ENCODE data around the gene TMEM221.

DNA sequence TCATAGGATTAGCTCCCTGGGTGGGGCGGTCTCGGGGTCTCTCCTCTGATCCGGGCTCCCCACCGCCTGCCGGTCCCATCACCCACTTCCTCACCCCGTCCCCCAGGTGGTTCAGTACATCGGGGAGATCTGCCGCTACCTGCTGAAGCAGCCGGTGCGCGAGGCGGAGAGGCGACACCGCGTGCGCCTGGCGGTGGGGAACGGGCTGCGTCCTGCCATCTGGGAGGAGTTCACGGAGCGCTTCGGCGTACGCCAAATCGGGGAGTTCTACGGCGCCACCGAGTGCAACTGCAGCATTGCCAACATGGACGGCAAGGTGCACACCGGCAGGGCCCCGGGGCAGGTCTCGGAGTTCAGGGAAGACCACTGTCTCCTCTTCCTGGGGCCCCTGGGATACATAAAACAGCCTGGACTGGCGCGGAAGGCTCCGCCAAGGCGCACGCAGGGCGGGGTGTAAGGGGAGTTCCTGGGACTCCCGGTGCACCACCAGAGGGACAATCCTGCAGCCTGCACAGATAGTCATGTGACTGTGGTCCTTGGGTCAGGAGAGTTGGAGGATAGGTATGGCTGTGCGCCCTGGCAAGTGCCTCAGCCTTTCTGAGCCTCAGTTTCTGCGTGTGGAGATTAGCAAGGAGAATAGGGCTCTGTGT, 48.8 kb upstream of the TMEM221 start:
- TF ChIP-seq EZH2 (IDR thresholded peaks at IDR 0.05; ENCODE audit: insufficient read depth, poor library complexity, severe bottlenecking): no peak
- TF ChIP-seq EZH2phosphoT487 (IDR thresholded peaks at IDR 0.05; ENCODE audit: insufficient read depth, low read depth): no peak

Measured in GM23248 (cell line).